K562 (cell line): ENCODE data around the gene KLHL35. TPM values are rescaled to one million over a fixed set of nuclear protein-coding genes. Genes with fewer than 3 reads are reported as not detected.
A peak's percentile ranks its signal among the peaks of the same experiment; 100 is the strongest.

ENCODE experiments used
- DACH1 ChIP-seq: fragments of 450-650 bp; IDR thresholded peaks from 2 replicates; pipeline ENCODE4 v1.6.1; 2018; ENCODE audit not compliant: partially characterized antibody
- FOXK1 ChIP-seq: sonication (generic); formaldehyde crosslinking; IDR thresholded peaks from 2 replicates; pipeline ENCODE4 v1.8.0; 2022; ENCODE audit warnings: missing genetic modification reagents, mild to moderate bottlenecking, borderline replicate concordance
- FOXO4 ChIP-seq: fragments of 450-650 bp; formaldehyde crosslinking; IDR thresholded peaks from 2 replicates; pipeline ENCODE4 v1.4.0; 2020; ENCODE audit warnings: mild to moderate bottlenecking, moderate library complexity
- GTF2E2 ChIP-seq: fragments of 200-800 bp; sonication (Bioruptor generic); IDR thresholded peaks from 2 replicates; pipeline ENCODE4 v1.6.1; 2016; ENCODE audit warnings: missing genetic modification characterization, missing compliant biosample characterization
- HNRNPL ChIP-seq: fragments of 200-400 bp; formaldehyde crosslinking; IDR thresholded peaks from 2 replicates; pipeline ENCODE4 v1.6.1; 2017; ENCODE audit warnings: low read depth, mild to moderate bottlenecking, low read length
- HOMEZ ChIP-seq: fragments of 250-450 bp; sonication (Bioruptor Pico); IDR thresholded peaks from 2 replicates; pipeline ENCODE4 v1.4.0; 2020; ENCODE audit warnings: mild to moderate bottlenecking, moderate library complexity
- ID3 ChIP-seq, 2 experiments: fragments of 250-450 bp in 1 of 2; fragments of 450-650 bp in 1 of 2; sonication (Bioruptor Pico) in 1 of 2; IDR thresholded peaks; 2 replicates each; pipeline versions ENCODE4 v1.6.1 to v1.8.0; 2016 to 2021; ENCODE audit warnings: mild to moderate bottlenecking in 2 of 2, moderate library complexity in 2 of 2, missing compliant biosample characterization in 1 of 2, missing genetic modification characterization in 1 of 2
- KDM2B ChIP-seq: fragments of 250-450 bp; sonication (Bioruptor Pico); IDR thresholded peaks from 2 replicates; pipeline ENCODE4 v1.8.0; 2021; ENCODE audit warnings: mild to moderate bottlenecking, moderate library complexity
- MAFK ChIP-seq: IDR thresholded peaks from 2 replicates; pipeline ENCODE4 v1.6.1; 2011; ENCODE audit warnings: low read length, improper control_type of control experiment
- MTA3 ChIP-seq: fragments of 450-650 bp; formaldehyde crosslinking; IDR thresholded peaks from 2 replicates; pipeline ENCODE4 v1.6.1; 2017; ENCODE audit warnings: mild to moderate bottlenecking, borderline replicate concordance
- NFIX ChIP-seq: fragments of 250-450 bp; sonication (Bioruptor Pico); IDR thresholded peaks from 2 replicates; pipeline ENCODE4 v1.4.0; 2020; ENCODE audit warnings: low read depth, mild to moderate bottlenecking, moderate library complexity
- NFRKB ChIP-seq: fragments of 450-650 bp; IDR thresholded peaks from 2 replicates; pipeline ENCODE4 v1.6.1; 2016; ENCODE audit warnings: low read depth
- RBM34 ChIP-seq: fragments of 200-400 bp; formaldehyde crosslinking; IDR thresholded peaks from 2 replicates; pipeline ENCODE4 v1.6.1; 2018; ENCODE audit warnings: low read length, borderline replicate concordance; ENCODE audit not compliant: insufficient read depth
- RBM39 ChIP-seq: fragments of 200-400 bp; formaldehyde crosslinking; optimal IDR thresholded peaks from 2 replicates; pipeline ENCODE3; 2018; ENCODE audit warnings: low read depth, low read length
- RFX7 ChIP-seq: fragments of 250-450 bp; sonication (Bioruptor Pico); IDR thresholded peaks from 2 replicates; pipeline ENCODE4 v1.5.1; 2021; ENCODE audit warnings: mild to moderate bottlenecking
- STAT5B ChIP-seq: fragments of 250-450 bp; sonication (Bioruptor Pico); IDR thresholded peaks from 2 replicates; pipeline ENCODE4 v1.8.0; 2021; ENCODE audit warnings: mild to moderate bottlenecking, inconsistent platforms
- ZC3H8 ChIP-seq: fragments of 450-650 bp; IDR thresholded peaks from 2 replicates; pipeline ENCODE4 v1.6.1; 2017
- ZEB2 ChIP-seq: fragments of 450-650 bp; IDR thresholded peaks from 2 replicates; pipeline ENCODE4 v1.6.1; 2016
- ZFP36 ChIP-seq: fragments of 150-350 bp; IDR thresholded peaks from 2 replicates; pipeline ENCODE4 v1.6.1; 2018; ENCODE audit warnings: low read length, low read depth; ENCODE audit not compliant: partially characterized antibody
- ZKSCAN8 ChIP-seq: fragments of 200-800 bp; sonication (Bioruptor generic); IDR thresholded peaks from 2 replicates; pipeline ENCODE4 v1.6.1; 2016; ENCODE audit warnings: missing genetic modification characterization, missing compliant biosample characterization
- ZNF134 ChIP-seq: fragments of 250-450 bp; sonication (Bioruptor Pico); conservative IDR thresholded peaks from 2 replicates; pipeline ENCODE4 v1.4.0; 2020
- ZNF316 ChIP-seq: fragments of 450-650 bp; IDR thresholded peaks from 2 replicates; pipeline ENCODE4 v1.6.1; 2016
- ZNF644 ChIP-seq: fragments of 200-800 bp; sonication (Bioruptor generic); IDR thresholded peaks from 2 replicates; pipeline ENCODE4 v1.6.1; 2016; ENCODE audit warnings: low read depth, missing genetic modification characterization, missing compliant biosample characterization
- polyA plus RNA-seq, 8 experiments: library from polyadenylated mRNA; depleted of rRNA in 4 of 8; stranded (reverse) in 5 of 8; unstranded in 3 of 8; fragments of >200 nt; fragmentation: Nextera tagmentation in 2 of 8; fragmentation: Illumina TruSeq in 1 of 8; extraction: Ambion mirVana in 2 of 8; extraction: Trizol in 1 of 8; gene quantifications; 2 replicates each; pipeline versions ENCODE4 v1.2.1 to v1.2.3, GENCODE V29; 2011 to 2014; ENCODE audit warnings: inconsistent platforms in 1 of 8, missing spikeins in 1 of 8
- total RNA-seq, 7 experiments: library from RNA; depleted of rRNA in 6 of 7; stranded (reverse); fragments of >200 nt in 6 of 7; fragmentation: Illumina TruSeq in 2 of 7; extraction: Trizol in 2 of 7; gene quantifications; 2 replicates each; pipeline versions ENCODE4 v1.2.1 to v1.2.3, GENCODE V29; 2011 to 2021; ENCODE audit warnings: low replicate concordance in 1 of 7

KLHL35 gene
- total and polyA plus RNA-seq, 9 of the 15 experiments (the other 6 are each of a cell fraction or from before 2014, with no cell fraction given) = not detected

GRCh38 chr11:75480185-75481175, 47.5 kb upstream of the KLHL35 start (continued):
- TF ChIP-seq RFX7 (no peak), DACH1 (no peak), KDM2B (CRISPR knock-in tag) (no peak), RBM39 (no peak), HNRNPL (no peak), NFIX (CRISPR knock-in tag) (no peak), ZNF134 (CRISPR knock-in tag) (no peak), ZEB2 (peak; percentile 43; the same call in 1 of the 2 replicates), ZKSCAN8 (CRISPR knock-in tag) (no peak), FOXO4 (CRISPR knock-in tag) (no peak), ZC3H8 (no peak), ID3 (CRISPR knock-in tag; IDR thresholded peaks at IDR 0.05) (no peak), ID3 (tag; IDR thresholded peaks at IDR 0.05) (0 out of 2 replicates have a peak, but pooled peaks have one; percentile 31), GTF2E2 (no peak), MTA3 (no peak), RBM34 (no peak), STAT5B (CRISPR knock-in tag) (no peak), ZNF644 (tag) (peak; percentile 44; the same call in 1 of the 2 replicates), MAFK (peak; percentile 92), FOXK1 (CRISPR knock-in tag) (no peak), HOMEZ (CRISPR knock-in tag) (no peak), NFRKB (peak; percentile 3; the same call in 1 of the 2 replicates), ZNF316 (peak; percentile 99), ZFP36 (peak; percentile 96)
